GM12864 (cell line): ENCODE data around the gene DAPK2.

Source experiments
- DNase-seq: peaks from one replicate; pipeline ENCODE4 v3.0.0-alpha.2; 2011; ENCODE audit warnings: low read depth
- H3K4me3 ChIP-seq: 2 replicates; pipeline ENCODE4 v1.5.1; 2011; ENCODE audit warnings: mild to moderate bottlenecking, low read depth, low read length, control low read depth
- TF ChIP-seq, protein P1 (sequence below): IDR thresholded peaks from 2 replicates; pipeline ENCODE4 v1.5.1; 2011; ENCODE audit warnings: low read depth, mild to moderate bottlenecking, moderate library complexity, low read length, control low read depth, inconsistent platforms; ENCODE audit errors: missing control alignments

Gene DAPK2

GRCh38 chr15:63860555-63860954 is 185.7 kb downstream of the DAPK2 start:
- TF ChIP-seq, protein P1, sequence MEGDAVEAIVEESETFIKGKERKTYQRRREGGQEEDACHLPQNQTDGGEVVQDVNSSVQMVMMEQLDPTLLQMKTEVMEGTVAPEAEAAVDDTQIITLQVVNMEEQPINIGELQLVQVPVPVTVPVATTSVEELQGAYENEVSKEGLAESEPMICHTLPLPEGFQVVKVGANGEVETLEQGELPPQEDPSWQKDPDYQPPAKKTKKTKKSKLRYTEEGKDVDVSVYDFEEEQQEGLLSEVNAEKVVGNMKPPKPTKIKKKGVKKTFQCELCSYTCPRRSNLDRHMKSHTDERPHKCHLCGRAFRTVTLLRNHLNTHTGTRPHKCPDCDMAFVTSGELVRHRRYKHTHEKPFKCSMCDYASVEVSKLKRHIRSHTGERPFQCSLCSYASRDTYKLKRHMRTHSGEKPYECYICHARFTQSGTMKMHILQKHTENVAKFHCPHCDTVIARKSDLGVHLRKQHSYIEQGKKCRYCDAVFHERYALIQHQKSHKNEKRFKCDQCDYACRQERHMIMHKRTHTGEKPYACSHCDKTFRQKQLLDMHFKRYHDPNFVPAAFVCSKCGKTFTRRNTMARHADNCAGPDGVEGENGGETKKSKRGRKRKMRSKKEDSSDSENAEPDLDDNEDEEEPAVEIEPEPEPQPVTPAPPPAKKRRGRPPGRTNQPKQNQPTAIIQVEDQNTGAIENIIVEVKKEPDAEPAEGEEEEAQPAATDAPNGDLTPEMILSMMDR: no peak
- no peak overlapping the region for H3K4me3 ChIP-seq
- no peak for DNase-seq

DNA sequence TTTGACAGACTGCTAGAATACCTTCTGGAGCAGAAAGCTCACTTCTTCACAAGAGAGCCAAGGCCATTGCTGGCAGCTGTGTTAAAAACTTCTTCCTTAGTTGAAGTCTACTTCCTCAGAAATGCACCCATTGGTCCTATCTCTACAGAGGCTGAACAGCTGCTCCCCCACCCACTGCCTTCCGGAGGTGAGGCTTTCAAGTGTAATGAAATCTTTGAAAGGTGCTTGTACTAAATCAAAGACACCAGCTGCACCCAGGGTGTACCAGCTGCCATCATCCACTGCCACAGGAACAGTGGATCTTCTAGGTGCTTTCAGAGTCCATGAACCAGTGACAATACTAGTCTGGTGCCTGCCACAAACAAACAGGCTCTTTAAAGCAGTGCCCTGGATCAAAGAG is 186.1 kb downstream of the DAPK2 start:
- no peak overlapping the region for H3K4me3 ChIP-seq
- TF ChIP-seq, protein P1: no peak
- DNase-seq: no peak

DNA sequence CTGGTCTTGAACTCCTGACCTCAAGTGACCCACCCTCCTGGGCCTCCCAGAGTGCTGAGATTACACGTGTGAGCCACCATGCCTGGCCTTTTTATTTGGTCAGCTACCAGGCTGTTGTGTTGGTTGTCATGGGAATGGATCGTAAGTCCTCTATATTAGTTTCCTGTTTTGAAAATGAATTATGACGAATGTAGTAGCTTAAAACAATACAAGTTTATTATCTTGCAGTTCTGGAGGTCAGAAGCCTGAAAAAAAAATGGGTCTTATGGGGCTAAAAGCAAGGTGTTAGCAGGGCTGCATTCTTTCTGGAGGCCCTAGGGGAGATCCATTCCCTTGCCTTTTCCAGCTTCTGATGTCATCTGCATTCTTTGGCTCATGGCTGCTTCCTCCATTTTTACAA is 187.4 kb downstream of the DAPK2 start:
- no peak overlapping the region for H3K4me3 ChIP-seq
- no peak for DNase-seq
- TF ChIP-seq, protein P1: no peak

- H3K4me3 ChIP-seq: no peak overlapping the region
- DNase-seq: no peak
- TF ChIP-seq, protein P1: no peak
Measured at GRCh38 chr15:63858448-63858847, 187.8 kb downstream of the DAPK2 start.

- DNase-seq: no peak
- H3K4me3 ChIP-seq: no peak overlapping the region
- TF ChIP-seq, protein P1: no peak
Measured at GRCh38 chr15:63857461-63857856, 188.8 kb downstream of the DAPK2 start.
